ENCODE measurements around the gene SNED1. TPM values are rescaled to one million over a fixed set of nuclear protein-coding genes. Genes with fewer than 3 reads are reported as not detected.

Gene SNED1
- total and polyA plus RNA-seq, 2 experiments from 2014 or later = 1.5 to 2.8 TPM

GRCh38 chr2:241041589-241042158 lies 43.3 kb downstream of the SNED1 start (continued):
- no peak for TF ChIP-seq REST (IDR thresholded peaks at IDR 0.05; ENCODE audit: unreplicated experiment)
- TF ChIP-seq POLR2AphosphoS5 (IDR thresholded peaks at IDR 0.05; ENCODE audit: low read depth) = no peak
- TF ChIP-seq NANOG (IDR thresholded peaks at IDR 0.05; ENCODE audit: borderline replicate concordance) = no peak

GRCh38 chr2:241043581-241043980 lies 45.2 kb downstream of the SNED1 start:
- ATAC-seq (no peak), DNase-seq (ENCODE audit: low spot score) (no peak)
- Histone ChIP-seq H3K27ac (ENCODE audit: low read depth) (no peak overlapping the region), H3F3A (replicated peaks; ENCODE audit: low read depth) (no peaks in the 10 kb centered on the region), H3K36me3 (ENCODE audit: insufficient read depth) (no peaks in the 10 kb centered on the region), H2AFZ (no peak overlapping the region), H3K4me3 (no peak overlapping the region), H3K4me1 (ENCODE audit: insufficient read depth) (no peaks in the 10 kb centered on the region), H3K79me2 (replicated peaks; ENCODE audit: insufficient read depth) (no peaks in the 10 kb centered on the region), H4K20me1 (replicated peaks; ENCODE audit: insufficient read depth) (no peaks in the 10 kb centered on the region), H3K27me3 (ENCODE audit: insufficient read depth) (no peaks in the 10 kb centered on the region), H3K9me2 (ENCODE audit: insufficient read depth) (peaks cover 4% of the 10 kb centered on the region; the same call in 1 of the 2 replicates), H3K4me2 (no peak overlapping the region)
- no peaks in the 10 kb centered on the region for H3K36me3 Mint-ChIP-seq (ENCODE audit: low read depth)
- no peaks in the 10 kb centered on the region; the same call in 2 of the 3 replicates for H3K4me1 Mint-ChIP-seq
- no peak overlapping the region for H3K4me3 Mint-ChIP-seq
- peaks cover 2% of the 10 kb centered on the region for H3K27me3 Mint-ChIP-seq (ENCODE audit: insufficient read depth, low read depth, poor library complexity)
- H3K27ac Mint-ChIP-seq = no peak overlapping the region
- H3K9me3 Mint-ChIP-seq = peaks cover 4% of the 10 kb centered on the region; the same call in 1 of the 3 replicates
- TF ChIP-seq ZNF114 (CRISPR knock-in tag; IDR thresholded peaks at IDR 0.05) (no peak), NANOG (IDR thresholded peaks at IDR 0.05; ENCODE audit: borderline replicate concordance) (no peak), EZH2 (IDR thresholded peaks at IDR 0.05; ENCODE audit: low read depth, unreplicated experiment) (no peak), JUNB (IDR thresholded peaks at IDR 0.05; ENCODE audit: unreplicated experiment) (no peak), POLR2AphosphoS5 (IDR thresholded peaks at IDR 0.05; ENCODE audit: low read depth) (no peak), EZH2phosphoT487 (IDR thresholded peaks at IDR 0.05; ENCODE audit: unreplicated experiment) (no peak), CREB1 (CRISPR knock-in tag; IDR thresholded peaks at IDR 0.05; ENCODE audit: low read depth) (no peak), ZNF331 (CRISPR knock-in tag; IDR thresholded peaks at IDR 0.05; ENCODE audit: low read depth) (no peak), STAT1 (IDR thresholded peaks at IDR 0.05; ENCODE audit: unreplicated experiment) (no peak), CTCF (conservative IDR thresholded peaks at IDR 0.05; ENCODE audit: low read depth in 2 of 2) (no peak), ZNF462 (CRISPR knock-in tag; IDR thresholded peaks at IDR 0.05) (no peak)

All from GM23338 (cell line).